Fibroblast of lung (primary cell): Measurements from ENCODE around the gene ITSN1. TPM values are rescaled to one million over a fixed set of nuclear protein-coding genes. Genes with fewer than 3 reads are reported as not detected.

ENCODE experiments used
- DNase-seq, 2 donors: peaks; one replicate each; pipeline versions ENCODE4 v3.0.0 to v3.0.0-alpha.2; 2010; ENCODE audit warnings: low read depth in 2 of 2
- H2AFZ ChIP-seq: 2 replicates; pipeline ENCODE4 v1.5.1; 2012; ENCODE audit warnings: low read length, control low read depth, inconsistent platforms
- H3K27ac ChIP-seq: 2 replicates; pipeline ENCODE4 v1.5.1; 2011; ENCODE audit warnings: low read length, control low read depth; ENCODE audit not compliant: insufficient read depth
- H3K27me3 ChIP-seq: 2 replicates; pipeline ENCODE4 v1.5.1; 2011; ENCODE audit warnings: mild to moderate bottlenecking, low read length; ENCODE audit not compliant: control insufficient read depth, insufficient read depth
- H3K36me3 ChIP-seq: 2 replicates; pipeline ENCODE4 v1.5.1; 2011; ENCODE audit warnings: low read length; ENCODE audit not compliant: control insufficient read depth, insufficient read depth
- H3K4me1 ChIP-seq: 2 replicates; pipeline ENCODE4 v1.5.1; 2011; ENCODE audit warnings: low read length; ENCODE audit not compliant: control insufficient read depth, insufficient read depth; ENCODE audit errors: extremely low read depth
- H3K4me2 ChIP-seq: 2 replicates; pipeline ENCODE4 v1.5.1; 2011; ENCODE audit warnings: low read length, control low read depth; ENCODE audit not compliant: insufficient read depth; ENCODE audit errors: extremely low read depth
- H3K4me3 ChIP-seq, 4 experiments: fragments of 200-600 bp in 1 of 4; sonication (generic) in 1 of 4; replicated peaks in 1 of 4; 2 replicates each; pipeline ENCODE4 v1.5.1; 2011 to 2016; ENCODE audit warnings: low read length in 4 of 4, low read depth in 3 of 4, mild to moderate bottlenecking in 3 of 4, control low read depth in 2 of 4, inconsistent platforms in 1 of 4, mixed read lengths in 1 of 4; ENCODE audit not compliant: insufficient read depth in 1 of 4; ENCODE audit errors: control extremely low read depth in 1 of 4
- H3K79me2 ChIP-seq: 2 replicates; pipeline ENCODE4 v1.5.1; 2012; ENCODE audit warnings: mild to moderate bottlenecking, low read length, inconsistent platforms; ENCODE audit not compliant: control insufficient read depth, insufficient read depth
- H3K9ac ChIP-seq: 2 replicates; pipeline ENCODE4 v1.5.1; 2011; ENCODE audit warnings: mild to moderate bottlenecking, low read length, control low read depth; ENCODE audit not compliant: insufficient read depth
- H3K9me3 ChIP-seq: 2 replicates; pipeline ENCODE4 v1.5.1; 2012; ENCODE audit warnings: low read depth, low read length; ENCODE audit not compliant: control insufficient read depth, insufficient read depth
- H4K20me1 ChIP-seq: 2 replicates; pipeline ENCODE4 v1.5.1; 2011; ENCODE audit warnings: low read length; ENCODE audit not compliant: control insufficient read depth, insufficient read depth; ENCODE audit errors: extremely low read depth
- CTCF ChIP-seq, 2 donors: IDR thresholded peaks in 1 of 2; conservative IDR thresholded peaks in 1 of 2; 1 replicate in 1 of 2; 2 replicates in 1 of 2; pipeline ENCODE4 v1.5.1; 2011 to 2012; ENCODE audit warnings: low read length in 2 of 2, control low read depth in 1 of 2, inconsistent platforms in 1 of 2, low read depth in 1 of 2, mild to moderate bottlenecking in 1 of 2
- EZH2 ChIP-seq: IDR thresholded peaks from 2 replicates; pipeline ENCODE4 v1.5.1; 2012; ENCODE audit warnings: low read length, control low read depth, mild to moderate bottlenecking; ENCODE audit errors: missing control alignments
- polyA plus RNA-seq, 2 donors: library from polyadenylated mRNA; depleted of rRNA in 1 of 2; stranded (reverse) in 1 of 2; unstranded in 1 of 2; fragments of >200 nt; gene quantifications; 2 replicates each; pipeline ENCODE4 v1.2.1, GENCODE V29; 2011 to 2012; ENCODE audit warnings: missing spikeins in 1 of 2
- total RNA-seq: library from RNA; depleted of rRNA; stranded (reverse); fragments of >200 nt; gene quantifications from 2 replicates; pipeline ENCODE4 v1.2.1, GENCODE V29; 2014

The ITSN1 gene
- total and polyA plus RNA-seq, 2 donors (not counting 1 experiment from before 2014, with no cell fraction given), result 34.7 to 63.1 TPM

GRCh38 chr21:33767236-33767635 lies 124.9 kb downstream of the ITSN1 start:
- Histone ChIP-seq H3K4me3 (no peak overlapping the region), H3K4me1 (peaks cover 4% of the 10 kb centered on the region), H4K20me1 (no peaks in the 10 kb centered on the region), H3K9ac (no peak overlapping the region), H3K4me2 (no peak overlapping the region), H2AFZ (no peak overlapping the region), H3K36me3 (peaks cover 3% of the 10 kb centered on the region), H3K79me2 (no peaks in the 10 kb centered on the region), H3K27ac (no peak overlapping the region), H3K9me3 (no peaks in the 10 kb centered on the region), H3K27me3 (no peaks in the 10 kb centered on the region)
- peak in 1 of 2 donors; percentile 72 for DNase-seq
- TF ChIP-seq CTCF (conservative IDR thresholded peaks at IDR 0.05 in 1 of 2, IDR thresholded peaks at IDR 0.05 in 1 of 2; ENCODE audit: low read depth in 1 of 2, low read length in 2 of 2) (no peak), EZH2 (no peak)

GRCh38 chr21:33767960-33768359 lies 125.7 kb downstream of the ITSN1 start:
- Histone ChIP-seq H3K4me2 (no peak overlapping the region), H3K9ac (no peak overlapping the region), H3K36me3 (peaks cover 3% of the 10 kb centered on the region), H3K4me1 (peaks cover 2% of the 10 kb centered on the region), H3K9me3 (no peaks in the 10 kb centered on the region), H3K27me3 (no peaks in the 10 kb centered on the region), H3K4me3 (no peak overlapping the region), H2AFZ (no peak overlapping the region), H3K27ac (no peak overlapping the region), H3K79me2 (no peaks in the 10 kb centered on the region), H4K20me1 (no peaks in the 10 kb centered on the region)
- DNase-seq, result no peak
- TF ChIP-seq EZH2 (no peak), CTCF (conservative IDR thresholded peaks at IDR 0.05 in 1 of 2, IDR thresholded peaks at IDR 0.05 in 1 of 2; ENCODE audit: low read depth in 1 of 2, low read length in 2 of 2) (no peak)

GRCh38 chr21:33769057-33769456 lies 126.8 kb downstream of the ITSN1 start:
- H3K79me2 ChIP-seq, result no peaks in the 10 kb centered on the region
- peak in 1 of 2 donors; percentile 35 for DNase-seq
- no peaks in the 10 kb centered on the region for H4K20me1 ChIP-seq
- TF ChIP-seq CTCF (conservative IDR thresholded peaks at IDR 0.05 in 1 of 2, IDR thresholded peaks at IDR 0.05 in 1 of 2; ENCODE audit: low read depth in 1 of 2, low read length in 2 of 2) (no peak), EZH2 (no peak)
- H3K27me3 ChIP-seq, result no peaks in the 10 kb centered on the region
- no peak overlapping the region for H3K9ac ChIP-seq
- H3K9me3 ChIP-seq, result no peaks in the 10 kb centered on the region
- H3K4me2 ChIP-seq, result no peak overlapping the region
- H3K4me3 ChIP-seq, result no peak overlapping the region
- no peak overlapping the region for H2AFZ ChIP-seq
- no peak overlapping the region for H3K27ac ChIP-seq
- H3K4me1 ChIP-seq, result peaks cover 2% of the 10 kb centered on the region
- peaks cover 3% of the 10 kb centered on the region for H3K36me3 ChIP-seq
